HG02870 (cell line): ENCODE measurements around the gene CAMK2G.
A peak's percentile ranks its signal among the peaks of the same experiment; 100 is the strongest.
"Not testable (repeated sequence)": the region's sequence is repeated elsewhere in the genome, so short reads cannot be mapped to it uniquely, and the experiment has no call there.

ENCODE experiments used
- ATAC-seq: cut with Tn5 transposase; IDR thresholded peaks from one replicate; pipeline ENCODE4 v1.9.1; 2021; ENCODE audit warnings: mild to moderate bottlenecking, moderate library complexity; ENCODE audit not compliant: unreplicated experiment

Gene CAMK2G

GRCh38 chr10:73874267-73875138, at the start of gene CAMK2G:
TSS of gene CAMK2G (minus strand) at chr10:73874555. CDS start at chr10:73874461, 94 bp downstream.
- peak; percentile 82 for ATAC-seq

- ATAC-seq: no peak
Measured at GRCh38 chr10:73922864-73923133, 48.4 kb upstream of the CAMK2G start.

- no peak for ATAC-seq
Measured at GRCh38 chr10:73922007-73922863, 47.9 kb upstream of the CAMK2G start.

GRCh38 chr10:73920089-73920488, 45.7 kb upstream of the CAMK2G start:
- ATAC-seq: peak; percentile 49

- ATAC-seq: not testable (repeated sequence)
Measured at GRCh38 chr10:73919481-73919880, 45.1 kb upstream of the CAMK2G start.

- no peak for ATAC-seq
Measured at GRCh38 chr10:73917566-73918305, 43.4 kb upstream of the CAMK2G start.

GRCh38 chr10:73916761-73917470, 42.6 kb upstream of the CAMK2G start:
- no peak for ATAC-seq

- no peak for ATAC-seq
Measured at GRCh38 chr10:73915206-73915851, 41.0 kb upstream of the CAMK2G start.

- no peak for ATAC-seq
Measured at GRCh38 chr10:73914036-73914435, 39.7 kb upstream of the CAMK2G start.

- no peak for ATAC-seq
Measured at GRCh38 chr10:73911553-73912004, 37.2 kb upstream of the CAMK2G start.

- ATAC-seq: no peak
Measured at GRCh38 chr10:73910764-73911552, 36.6 kb upstream of the CAMK2G start, which contains the start of gene PLAU. TSS of gene PLAU (plus strand) at chr10:73911132. CDS start at chr10:73911556, 424 bp downstream.

- no peak for ATAC-seq
Measured at GRCh38 chr10:73910401-73910763, 36.0 kb upstream of the CAMK2G start.

- no peak for ATAC-seq
Measured at GRCh38 chr10:73909540-73910115, 35.3 kb upstream of the CAMK2G start.

- ATAC-seq: no peak
Measured at GRCh38 chr10:73908853-73909539, 34.6 kb upstream of the CAMK2G start.

- ATAC-seq: no peak
Measured at GRCh38 chr10:73907841-73908517, 33.6 kb upstream of the CAMK2G start.

GRCh38 chr10:73906524-73907447, 32.4 kb upstream of the CAMK2G start:
- no peak for ATAC-seq
